Naive thymus-derived CD4-positive, alpha-beta T cell (primary cell): ENCODE measurements around the gene MIPEP. TPM values are rescaled to one million over a fixed set of nuclear protein-coding genes. Genes with fewer than 3 reads are reported as not detected.

Source experiments
- ATAC-seq: fragments of 150-1000 bp; cut with Tn5 transposase; 2 replicates; pipeline ENCODE4 v1.10.0; 2021; ENCODE audit warnings: mild to moderate bottlenecking, moderate library complexity
- CTCF ChIA-PET: fragments of 350-600 bp; sonication (Branson Sonifier 250); formaldehyde crosslinking; loops from one replicate; lab custom pipeline; 2021; ENCODE audit warnings: antibody characterized with exemption; lab: Charles Lee
- POLR2A ChIA-PET: fragments of 350-600 bp; sonication (Branson Sonifier 250); formaldehyde crosslinking; loops from one replicate; lab custom pipeline; 2021; ENCODE audit warnings: antibody characterized with exemption, inconsistent platforms; lab: Charles Lee
- DNase-seq, 9 donors: peaks; one replicate each; pipeline versions ENCODE4 v3.0.0 to v3.0.0-alpha.2; 2020 to 2022; ENCODE audit warnings: mixed read lengths in 1 of 9
- H3K27ac ChIP-seq: one replicate; pipeline ENCODE4 v1.7.0; 2013; ENCODE audit warnings: mild to moderate bottlenecking, low read depth, low read length, moderate library complexity
- H3K27me3 ChIP-seq, 2 donors: one replicate each; pipeline ENCODE4 v1.7.0; 2013; ENCODE audit warnings: low read length in 2 of 2, mild to moderate bottlenecking in 2 of 2, moderate library complexity in 2 of 2; ENCODE audit not compliant: control insufficient read depth in 2 of 2, insufficient read depth in 2 of 2
- H3K36me3 ChIP-seq, 3 experiments: 1 replicate in 2 of 3; 2 replicates in 1 of 3; pipeline ENCODE4 v1.7.0; 2013; ENCODE audit warnings: low read length in 3 of 3, mild to moderate bottlenecking in 3 of 3, moderate library complexity in 1 of 3; ENCODE audit not compliant: insufficient read depth in 3 of 3, control insufficient read depth in 2 of 3
- H3K4me1 ChIP-seq, 2 donors: one replicate each; pipeline ENCODE4 v1.7.0; 2013; ENCODE audit warnings: low read length in 2 of 2, mild to moderate bottlenecking in 2 of 2, moderate library complexity in 1 of 2; ENCODE audit not compliant: control insufficient read depth in 2 of 2, insufficient read depth in 2 of 2
- H3K4me3 ChIP-seq: 2 replicates; pipeline ENCODE4 v1.7.0; 2013; ENCODE audit warnings: mild to moderate bottlenecking, low read length
- H3K9me3 ChIP-seq, 3 experiments: 1 replicate in 2 of 3; 2 replicates in 1 of 3; pipeline ENCODE4 v1.7.0; 2013; ENCODE audit warnings: low read length in 3 of 3; ENCODE audit not compliant: control insufficient read depth in 2 of 3
- H3K27ac Mint-ChIP-seq, 9 donors: one replicate each; pipeline ENCODE4 v1.8.0; 2020 to 2022; ENCODE audit warnings: mixed read lengths in 9 of 9, mild to moderate bottlenecking in 8 of 9, moderate library complexity in 5 of 9, inconsistent platforms in 2 of 9
- H3K27me3 Mint-ChIP-seq, 5 donors: one replicate each; pipeline ENCODE4 v1.8.0; 2021 to 2022; ENCODE audit warnings: mixed read lengths in 5 of 5, mild to moderate bottlenecking in 1 of 5
- H3K36me3 Mint-ChIP-seq, 5 donors: one replicate each; pipeline ENCODE4 v1.8.0; 2020 to 2022; ENCODE audit warnings: mixed read lengths in 5 of 5, mild to moderate bottlenecking in 3 of 5, inconsistent platforms in 1 of 5
- H3K4me1 Mint-ChIP-seq, 7 donors: one replicate each; pipeline ENCODE4 v1.8.0; 2020 to 2022; ENCODE audit warnings: mixed read lengths in 7 of 7, mild to moderate bottlenecking in 3 of 7, inconsistent platforms in 1 of 7
- H3K4me3 Mint-ChIP-seq, 10 donors: one replicate each; pipeline ENCODE4 v1.8.0; 2020 to 2022; ENCODE audit warnings: mild to moderate bottlenecking in 10 of 10, mixed read lengths in 10 of 10, moderate library complexity in 6 of 10, inconsistent platforms in 2 of 10
- H3K9me3 Mint-ChIP-seq, 11 donors: one replicate each; pipeline ENCODE4 v1.8.0; 2020 to 2022; ENCODE audit warnings: mixed read lengths in 11 of 11, mild to moderate bottlenecking in 4 of 11, inconsistent platforms in 1 of 11, moderate library complexity in 1 of 11
- intact Hi-C, 2 donors: fragments of 100-400 bp; cut with micrococcal nuclease; formaldehyde crosslinking; loops; one replicate each; pipeline ENCODE4 v1.15.1; 2023
- polyA plus RNA-seq, 2 donors: library from polyadenylated mRNA; unstranded; fragments of 300-500 nt; fragmentation: Illumina TruSeq; gene quantifications; one replicate each; pipeline ENCODE4 v1.2.3, GENCODE V29; 2021
- total RNA-seq, 6 experiments: library from RNA in 5 of 6; stranded (reverse) in 5 of 6; gene quantifications; 1 replicate in 5 of 6; 2 replicates in 1 of 6; pipeline ENCODE4 v1.2.3 and lab custom pipeline; 2021 to 2026

The MIPEP gene
- total and polyA plus RNA-seq, 7 experiments from 2014 or later = 8.0 to 20.7 (median 9.5) TPM

DNA sequence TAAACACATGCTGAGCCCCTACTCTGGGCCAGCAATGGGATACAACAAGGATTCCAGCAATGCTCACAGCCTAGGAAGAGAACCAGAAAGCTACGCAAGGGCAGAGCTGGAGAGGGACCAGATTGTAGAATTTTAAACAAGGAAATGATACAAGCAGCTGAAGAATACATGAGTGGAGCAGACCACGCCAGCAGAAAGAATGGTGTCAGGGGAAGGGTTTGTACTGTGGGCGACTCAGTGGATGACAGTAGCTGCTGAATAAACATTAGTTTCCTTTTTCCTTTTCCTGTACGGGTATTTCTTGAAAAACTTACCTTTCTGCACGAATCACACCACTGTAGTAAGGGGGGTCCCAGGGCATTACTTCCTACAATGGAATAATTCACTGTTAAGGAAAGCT lies 30.7 kb downstream of the MIPEP start:
- ChIA-PET POLR2A (no interaction called here), CTCF (no interaction called here)
- H3K4me1 Mint-ChIP-seq = peaks cover 0 to 2% (median 0%) of the 10 kb centered on the region in 7 donors
- ATAC-seq (no peak), DNase-seq (no peak)
- Histone ChIP-seq H3K9me3 (no peaks in the 10 kb centered on the region), H3K4me3 (no peak overlapping the region), H3K36me3 (peaks cover 0 to 4% (median 0%) of the 10 kb centered on the region in 3 experiments), H3K27me3 (no peaks in the 10 kb centered on the region), H3K27ac (no peak overlapping the region), H3K4me1 (no peaks in the 10 kb centered on the region)
- no peaks in the 10 kb centered on the region for H3K9me3 Mint-ChIP-seq
- H3K27ac Mint-ChIP-seq = peak overlapping the region in 1 of 9 donors; percentile 27
- H3K36me3 Mint-ChIP-seq = peaks cover 6 to 45% (median 31%) of the 10 kb centered on the region in 5 donors
- no peak overlapping the region for H3K4me3 Mint-ChIP-seq
- intact Hi-C loops = no loop called here
- H3K27me3 Mint-ChIP-seq = no peaks in the 10 kb centered on the region

DNA sequence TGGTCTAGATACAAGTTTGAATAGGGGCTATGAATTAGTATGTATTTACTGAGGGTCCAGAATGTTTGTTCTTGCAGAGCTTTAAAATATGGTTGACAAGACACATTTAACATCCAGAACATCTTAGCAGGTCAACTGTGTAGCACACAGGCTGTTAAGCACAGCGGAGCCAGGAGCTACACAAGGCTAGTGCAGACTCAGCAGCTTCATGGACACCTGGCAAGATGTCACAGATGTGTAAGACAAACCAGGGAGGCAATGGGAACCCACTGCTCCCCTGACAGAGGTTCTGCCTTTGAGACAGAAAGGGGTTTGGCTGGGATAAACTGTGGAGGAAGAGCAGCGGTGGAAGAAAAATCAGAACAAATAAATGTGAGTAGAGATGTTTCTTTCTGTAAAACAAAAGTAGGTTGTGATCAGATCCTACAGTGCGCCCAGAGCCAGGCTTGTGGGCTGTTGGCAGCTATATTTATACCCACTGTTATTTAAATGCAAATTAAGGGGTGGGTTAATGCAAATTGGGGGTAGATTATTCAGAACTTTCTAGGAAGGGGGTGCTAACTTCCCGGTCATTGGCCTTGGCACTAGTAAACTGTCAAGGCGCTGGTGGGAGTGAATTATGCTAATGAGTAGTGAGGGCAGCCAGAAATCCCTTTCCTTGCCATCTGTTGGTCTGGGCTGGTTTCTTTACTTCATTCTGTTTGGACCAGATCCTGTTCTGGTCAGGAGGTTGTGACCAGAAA lies 33.0 kb downstream of the MIPEP start:
- no peak overlapping the region for H3K27ac ChIP-seq
- Mint-ChIP-seq H3K4me3 (no peak overlapping the region), H3K4me1 (peaks cover 0 to 2% (median 0%) of the 10 kb centered on the region in 7 donors), H3K9me3 (no peaks in the 10 kb centered on the region), H3K27ac (peak overlapping the region in 1 of 9 donors; percentile 15), H3K36me3 (peaks cover 6 to 46% (median 33%) of the 10 kb centered on the region in 5 donors), H3K27me3 (no peaks in the 10 kb centered on the region)
- ATAC-seq = no peak
- H3K27me3 ChIP-seq = no peaks in the 10 kb centered on the region
- CTCF ChIA-PET = interaction anchor here (1.5 kb wide), 1 partner anchor 389 kb away, joined by 4 read pairs; no protein-coding TSS in a partner anchor
- no peaks in the 10 kb centered on the region for H3K9me3 ChIP-seq
- no peaks in the 10 kb centered on the region for H3K4me1 ChIP-seq
- POLR2A ChIA-PET = no interaction called here
- peaks cover 0 to 4% (median 0%) of the 10 kb centered on the region in 3 experiments for H3K36me3 ChIP-seq
- no peak overlapping the region for H3K4me3 ChIP-seq
- no peak for DNase-seq
- intact Hi-C loops = no loop called here

DNA sequence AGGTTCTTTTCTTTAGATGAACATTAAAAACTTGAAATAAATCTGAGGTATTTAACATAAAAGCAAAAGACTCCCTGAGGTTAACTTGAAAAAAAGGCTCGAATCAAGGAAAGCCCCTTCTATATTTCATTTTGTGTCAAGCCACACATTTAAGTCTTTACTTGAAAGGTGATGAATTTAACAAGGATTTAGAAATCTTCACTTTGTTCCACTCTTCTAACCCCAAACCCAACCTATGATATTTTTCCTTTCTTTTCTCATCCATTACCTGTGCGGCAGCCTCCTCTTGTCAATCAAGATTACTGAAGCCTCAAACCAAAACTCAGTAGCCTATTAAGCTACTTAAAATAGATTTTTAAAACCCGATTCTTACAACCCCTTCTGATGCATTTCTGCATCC lies 33.8 kb downstream of the MIPEP start:
- intact Hi-C loops = no loop called here
- H3K4me3 ChIP-seq = no peak overlapping the region
- peaks cover 0 to 9% (median 0%) of the 10 kb centered on the region in 3 experiments for H3K36me3 ChIP-seq
- H3K9me3 Mint-ChIP-seq = peaks cover 0 to 3% (median 0%) of the 10 kb centered on the region in 11 donors
- no peak overlapping the region for H3K27ac Mint-ChIP-seq
- no peaks in the 10 kb centered on the region for H3K27me3 Mint-ChIP-seq
- no peaks in the 10 kb centered on the region for H3K9me3 ChIP-seq
- ATAC-seq = no peak
- peaks cover 4 to 47% (median 34%) of the 10 kb centered on the region in 5 donors for H3K36me3 Mint-ChIP-seq
- ChIA-PET POLR2A (no interaction called here), CTCF (interaction anchor here (1.5 kb wide), 1 partner anchor 388 kb away, joined by 4 read pairs; no protein-coding TSS in a partner anchor)
- no peak overlapping the region for H3K27ac ChIP-seq
- H3K4me1 Mint-ChIP-seq = peaks cover 0 to 5% (median 0%) of the 10 kb centered on the region in 7 donors
- no peak for DNase-seq
- no peak overlapping the region for H3K4me3 Mint-ChIP-seq
- no peaks in the 10 kb centered on the region for H3K27me3 ChIP-seq
- no peaks in the 10 kb centered on the region for H3K4me1 ChIP-seq

DNA sequence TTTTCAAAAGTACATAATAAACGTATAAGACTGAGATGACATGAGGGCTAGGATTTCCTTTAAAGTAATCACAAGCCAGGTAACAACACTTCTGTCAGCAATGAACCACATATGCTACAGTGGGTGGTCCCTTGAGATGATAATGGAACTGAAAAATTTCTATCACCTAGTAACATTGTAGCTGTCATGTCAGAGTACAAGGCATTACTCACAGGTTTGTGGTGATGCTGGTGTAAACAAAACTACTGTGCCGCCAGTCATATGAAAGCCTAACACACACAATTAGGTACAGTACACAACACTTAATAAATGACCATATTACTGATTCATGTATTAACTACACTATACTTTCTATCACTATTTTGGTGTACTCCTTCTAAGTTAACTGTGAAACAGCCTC lies 36.8 kb downstream of the MIPEP start:
- Histone ChIP-seq H3K4me1 (no peaks in the 10 kb centered on the region), H3K27me3 (no peaks in the 10 kb centered on the region), H3K36me3 (peaks cover 0 to 9% (median 0%) of the 10 kb centered on the region in 3 experiments), H3K27ac (no peak overlapping the region), H3K4me3 (no peak overlapping the region), H3K9me3 (no peaks in the 10 kb centered on the region)
- no peaks in the 10 kb centered on the region for H3K27me3 Mint-ChIP-seq
- intact Hi-C loops = no loop called here
- H3K4me1 Mint-ChIP-seq = peaks cover 0 to 11% (median 0%) of the 10 kb centered on the region in 7 donors
- no peak overlapping the region for H3K4me3 Mint-ChIP-seq
- DNase-seq (no peak), ATAC-seq (no peak)
- POLR2A ChIA-PET = no interaction called here
- CTCF ChIA-PET = no interaction called here
- peaks cover 0 to 3% (median 0%) of the 10 kb centered on the region in 11 donors for H3K9me3 Mint-ChIP-seq
- no peak overlapping the region for H3K27ac Mint-ChIP-seq
- H3K36me3 Mint-ChIP-seq = peaks cover 4 to 51% (median 31%) of the 10 kb centered on the region in 5 donors

DNA sequence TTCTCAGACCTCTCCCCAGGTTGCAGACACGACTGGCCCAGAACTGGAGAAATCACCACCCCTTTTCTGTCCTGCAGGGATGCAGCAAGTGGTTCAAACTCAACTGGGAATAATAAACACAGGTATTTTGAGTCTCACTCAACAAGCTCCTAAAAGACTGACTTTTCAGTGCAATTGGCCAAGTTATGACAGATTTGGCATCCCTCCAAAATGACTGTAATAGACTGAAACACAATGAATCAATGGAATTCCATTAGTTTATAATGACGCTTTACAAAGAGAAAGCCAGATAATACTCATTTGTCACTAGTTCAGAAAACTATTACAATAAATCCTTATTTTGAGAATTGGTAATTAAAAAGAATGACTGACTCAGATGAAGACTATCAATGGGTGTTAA lies 38.1 kb downstream of the MIPEP start:
- ChIA-PET CTCF (no interaction called here), POLR2A (no interaction called here)
- H3K4me1 Mint-ChIP-seq = peaks cover 0 to 14% (median 0%) of the 10 kb centered on the region in 7 donors
- peaks cover 4 to 55% (median 35%) of the 10 kb centered on the region in 5 donors for H3K36me3 Mint-ChIP-seq
- DNase-seq = no peak
- Histone ChIP-seq H3K4me3 (no peak overlapping the region), H3K36me3 (peaks cover 0 to 6% (median 0%) of the 10 kb centered on the region in 3 experiments), H3K9me3 (no peaks in the 10 kb centered on the region), H3K4me1 (no peaks in the 10 kb centered on the region), H3K27ac (no peak overlapping the region), H3K27me3 (no peaks in the 10 kb centered on the region)
- no peak overlapping the region for H3K4me3 Mint-ChIP-seq
- intact Hi-C loops = no loop called here
- peaks cover 0 to 3% (median 0%) of the 10 kb centered on the region in 11 donors for H3K9me3 Mint-ChIP-seq
- ATAC-seq = no peak
- no peaks in the 10 kb centered on the region for H3K27me3 Mint-ChIP-seq
- no peak overlapping the region for H3K27ac Mint-ChIP-seq

DNA sequence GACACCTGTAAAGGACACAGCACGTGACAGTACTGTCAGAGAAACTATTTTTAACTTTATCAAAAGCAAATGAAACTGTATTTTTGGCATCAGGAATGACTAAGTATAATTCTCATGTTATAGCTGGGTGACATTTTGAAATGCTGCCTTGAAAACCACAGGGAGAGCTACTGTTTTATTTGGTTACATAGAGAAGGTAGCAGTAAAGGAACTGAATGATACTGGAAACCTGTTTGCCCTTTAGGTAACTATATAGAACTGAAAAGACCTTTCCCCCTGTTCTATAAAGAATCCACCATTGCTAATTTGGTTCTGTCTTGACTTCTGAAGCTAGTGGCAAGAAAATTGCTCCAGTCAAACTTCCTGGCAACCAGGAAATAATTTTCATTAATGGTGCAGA lies 39.1 kb downstream of the MIPEP start:
- intact Hi-C loops = no loop called here
- Mint-ChIP-seq H3K36me3 (peaks cover 2 to 55% (median 27%) of the 10 kb centered on the region in 5 donors), H3K4me3 (no peak overlapping the region), H3K4me1 (peaks cover 0 to 16% (median 0%) of the 10 kb centered on the region in 7 donors), H3K27me3 (no peaks in the 10 kb centered on the region), H3K9me3 (peaks cover 0 to 3% (median 0%) of the 10 kb centered on the region in 11 donors), H3K27ac (no peak overlapping the region)
- ChIA-PET POLR2A (no interaction called here), CTCF (no interaction called here)
- ATAC-seq (no peak), DNase-seq (no peak)
- H3K27ac ChIP-seq = no peak overlapping the region
- peaks cover 0 to 5% (median 0%) of the 10 kb centered on the region in 3 experiments for H3K36me3 ChIP-seq
- no peaks in the 10 kb centered on the region for H3K4me1 ChIP-seq
- H3K4me3 ChIP-seq = no peak overlapping the region
- H3K27me3 ChIP-seq = no peaks in the 10 kb centered on the region
- H3K9me3 ChIP-seq = no peaks in the 10 kb centered on the region
